Left lung (tissue), 10 donors: ENCODE results near the gene RESF1. TPM values are rescaled to one million over a fixed set of nuclear protein-coding genes. Genes with fewer than 3 reads are reported as not detected.

Experiments used
- ATAC-seq: fragments of 200-7000 bp; cut with Tn5 transposase; one replicate; pipeline ENCODE4 v1.9.1; 2020; ENCODE audit warnings: moderate library complexity
- DNase-seq, 4 donors: peaks; one replicate each; pipeline ENCODE4 v3.0.0-alpha.2; 2013 to 2020
- H3K27ac ChIP-seq, 2 donors: fragments of 200-600 bp; sonication (generic) in 1 of 2; one replicate each; pipeline versions ENCODE4 v1.5.0 to v1.8.0; 2020 to 2021
- H3K27me3 ChIP-seq, 2 donors: fragments of 200-600 bp; sonication (generic) in 1 of 2; one replicate each; pipeline versions ENCODE4 v1.5.0 to v1.8.0; 2020 to 2021
- H3K36me3 ChIP-seq, 2 donors: fragments of 200-600 bp; sonication (generic) in 1 of 2; one replicate each; pipeline versions ENCODE4 v1.5.0 to v1.8.0; 2020 to 2021
- H3K4me1 ChIP-seq, 2 donors: fragments of 200-600 bp; one replicate each; pipeline ENCODE4 v1.8.0; 2021
- H3K4me3 ChIP-seq, 2 donors: fragments of 200-600 bp; sonication (generic) in 1 of 2; one replicate each; pipeline versions ENCODE4 v1.5.0 to v1.8.0; 2020 to 2021; ENCODE audit warnings: mild to moderate bottlenecking in 1 of 2
- H3K9me3 ChIP-seq, 2 donors: fragments of 200-600 bp; sonication (generic) in 1 of 2; one replicate each; pipeline versions ENCODE4 v1.5.0 to v1.8.0; 2020 to 2021
- CTCF ChIP-seq, 2 donors: fragments of 200-600 bp; sonication (generic) in 1 of 2; IDR thresholded peaks; one replicate each; pipeline versions ENCODE4 v1.5.0 to v1.8.0; 2021; ENCODE audit warnings: antibody characterized with exemption in 2 of 2
- intact Hi-C, 2 donors: fragments of 100-400 bp; cut with DNase I; formaldehyde crosslinking; loops; one replicate each; pipeline versions ENCODE4 v1.11.2 to v1.14.2; 2022
- polyA plus RNA-seq, 6 donors: library from polyadenylated mRNA; unstranded; fragments of 120-200 nt; gene quantifications; one replicate each; pipeline ENCODE4 v1.2.1, GENCODE V29; 2013; ENCODE audit not compliant: insufficient read length in 6 of 6
- total RNA-seq, 2 donors: library from RNA; stranded (reverse); fragmentation: NEBNext Ultra II Directional; extraction: Animal tissue kit (Norgen Biotek cat#: 25700); gene quantifications; one replicate each; pipeline ENCODE4 v1.2.1, GENCODE V29; 2021
- donor health status: DM: no; HTN: yes; CAD: no.
- donor health status: DM: no; HTN: no; CAD: no.

RESF1 gene
- total and polyA plus RNA-seq, 8 donors: 32.6 to 137 (median 42.9) TPM

GRCh38 chr12:31922341-31923062 lies 36.7 kb upstream of the RESF1 start:
- Histone ChIP-seq H3K27me3 (no peaks in the 10 kb centered on the region), H3K4me1 (no peaks in the 10 kb centered on the region), H3K4me3 (no peak overlapping the region), H3K9me3 (peaks cover 8 to 31% of the 10 kb centered on the region in 2 donors), H3K27ac (peak overlapping the region in 1 of 2 donors; percentile 40), H3K36me3 (no peaks in the 10 kb centered on the region)
- no peak for TF ChIP-seq CTCF (IDR thresholded peaks at IDR 0.05)
- DNase-seq (no peak), ATAC-seq (no peak)
- intact Hi-C loops: no loop called here

- Histone ChIP-seq H3K4me1 (no peaks in the 10 kb centered on the region), H3K27me3 (no peaks in the 10 kb centered on the region), H3K9me3 (peaks cover 8 to 31% of the 10 kb centered on the region in 2 donors), H3K4me3 (no peak overlapping the region), H3K36me3 (no peaks in the 10 kb centered on the region), H3K27ac (peak overlapping the region in 1 of 2 donors; percentile 40)
- intact Hi-C loops: no loop called here
- DNase-seq: no peak
- no peak for TF ChIP-seq CTCF (IDR thresholded peaks at IDR 0.05)
- ATAC-seq: no peak
Measured at GRCh38 chr12:31923063-31923412, 36.2 kb upstream of the RESF1 start.

GRCh38 chr12:31928246-31929026 lies 30.8 kb upstream of the RESF1 start:
- intact Hi-C loops: no loop called here
- Histone ChIP-seq H3K27me3 (no peaks in the 10 kb centered on the region), H3K9me3 (peaks cover 0 to 8% of the 10 kb centered on the region in 2 donors), H3K27ac (peak overlapping the region in 1 of 2 donors; percentile 13), H3K36me3 (no peaks in the 10 kb centered on the region), H3K4me1 (no peaks in the 10 kb centered on the region), H3K4me3 (no peak overlapping the region)
- no peak for TF ChIP-seq CTCF (IDR thresholded peaks at IDR 0.05)
- ATAC-seq: no peak
- DNase-seq: no peak

- Histone ChIP-seq H3K27me3 (no peaks in the 10 kb centered on the region), H3K4me3 (no peak overlapping the region), H3K9me3 (peaks cover 0 to 1% of the 10 kb centered on the region in 2 donors), H3K4me1 (no peaks in the 10 kb centered on the region), H3K27ac (peak overlapping the region in 1 of 2 donors; percentile 13), H3K36me3 (no peaks in the 10 kb centered on the region)
- DNase-seq: no peak
- ATAC-seq: no peak
- no peak for TF ChIP-seq CTCF (IDR thresholded peaks at IDR 0.05)
- intact Hi-C loops: no loop called here
Measured at GRCh38 chr12:31929027-31929526, 30.1 kb upstream of the RESF1 start.
